ENCODE results near the gene DHDDS.
"Not testable (repeated sequence)": the region's sequence is repeated elsewhere in the genome, so short reads cannot be mapped to it uniquely, and the experiment has no call there.

DHDDS gene

GRCh38 chr1:26477446-26478152, 45.5 kb downstream of the DHDDS start:
- DNase-seq, result no peak

DNA sequence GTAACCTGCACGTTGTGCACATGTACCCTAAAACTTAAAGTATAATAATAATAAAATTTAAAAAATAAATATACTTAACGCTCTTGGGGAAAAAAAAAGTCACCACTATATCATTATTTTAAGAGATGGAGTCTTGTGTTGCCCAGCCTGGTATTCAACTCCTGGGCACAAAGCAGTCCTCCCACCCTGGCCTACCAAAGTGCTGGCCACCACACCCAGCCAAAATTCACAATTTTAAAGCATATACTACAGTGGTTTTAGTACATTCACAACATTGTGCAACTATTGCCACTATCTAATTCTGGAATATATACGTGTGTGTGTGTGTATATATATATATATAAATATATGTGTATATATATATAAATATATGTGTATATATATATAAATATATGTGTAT, 46.0 kb downstream of the DHDDS start:
- DNase-seq, result no peak

DNA sequence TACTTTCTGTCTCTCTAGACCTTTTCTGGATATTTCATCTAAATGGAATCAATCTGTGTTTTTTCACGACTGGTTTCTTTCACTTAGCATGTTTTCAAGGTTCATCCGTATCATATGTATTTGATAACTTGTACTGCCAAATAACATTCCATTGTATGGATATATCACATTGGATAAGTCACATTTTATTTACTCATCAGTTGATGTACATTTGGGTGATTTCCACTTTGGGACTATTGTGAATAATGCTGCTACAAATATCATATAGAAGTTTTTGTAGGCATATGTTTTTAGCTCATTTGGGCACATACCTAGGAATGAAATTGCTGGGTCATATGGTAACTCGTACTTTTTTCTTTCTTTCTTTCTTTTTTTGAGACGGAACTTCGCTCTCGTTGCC, 46.9 kb downstream of the DHDDS start:
- DNase-seq, result no peak

GRCh38 chr1:26482921-26483320, 50.8 kb downstream of the DHDDS start:
- DNase-seq, result no peak

- DNase-seq, result no peak
Observed at GRCh38 chr1:26483980-26484379, 51.9 kb downstream of the DHDDS start.

DNA sequence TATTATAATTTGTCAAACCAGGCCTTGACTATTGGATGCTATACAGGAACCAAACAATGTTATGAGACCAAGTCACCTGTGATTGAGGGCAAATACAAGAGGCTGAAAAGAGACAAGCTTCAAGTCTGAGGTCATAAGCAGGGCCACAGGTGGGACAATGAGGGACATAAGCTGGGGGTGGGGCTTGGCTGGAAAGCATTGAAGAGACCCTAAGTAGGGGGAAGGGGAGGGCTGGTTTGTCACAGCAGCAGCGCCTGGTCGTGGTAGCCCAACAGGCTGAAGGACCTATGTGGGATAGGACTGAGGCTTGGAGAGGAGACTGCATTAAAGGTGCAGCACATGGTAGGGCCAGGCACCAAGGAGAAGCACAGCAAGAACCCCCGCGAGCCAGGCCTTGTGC, 58.0 kb downstream of the DHDDS start:
- DNase-seq, result no peak

GRCh38 chr1:26493267-26493666, 61.1 kb downstream of the DHDDS start:
- no peak for DNase-seq

DNA sequence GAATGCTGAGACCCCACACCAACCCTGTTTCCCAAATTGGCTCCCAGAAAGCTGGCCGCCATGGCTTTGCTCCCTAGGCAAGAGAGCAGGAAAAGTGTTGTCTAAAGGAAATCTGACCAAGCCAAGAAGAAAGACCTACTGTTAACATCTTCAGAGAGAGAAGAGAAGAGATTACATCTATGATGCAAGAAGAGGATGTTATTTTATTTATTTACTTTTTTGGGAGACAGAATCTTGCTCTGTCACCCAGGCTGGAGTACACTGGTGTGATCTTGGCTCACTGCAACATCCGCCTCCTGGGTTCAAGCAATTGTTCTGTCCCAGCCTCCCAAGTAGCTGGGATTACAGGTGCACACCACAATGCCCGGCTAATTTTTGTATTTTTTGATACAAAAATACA, 61.8 kb downstream of the DHDDS start:
- no peak for DNase-seq

DNA sequence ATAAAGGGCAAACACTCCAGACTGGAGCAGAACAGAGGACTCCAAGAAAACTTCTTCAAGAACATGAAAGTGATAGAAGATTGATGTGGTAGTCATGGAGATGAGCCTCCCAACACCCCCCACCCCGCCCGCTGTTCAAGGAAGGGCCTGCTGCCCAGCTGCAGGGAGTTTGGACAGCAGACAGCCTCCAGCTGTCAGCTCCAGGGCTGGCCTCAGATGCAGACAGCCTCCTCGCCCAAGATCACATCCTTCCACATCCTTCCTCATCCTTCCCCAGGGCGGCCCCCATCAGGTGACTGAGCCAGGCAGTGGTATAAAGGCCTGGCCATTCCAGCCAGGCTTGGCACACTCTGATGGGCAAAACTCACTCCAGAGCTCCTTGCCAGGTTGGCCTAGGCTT, 64.7 kb downstream of the DHDDS start:
- DNase-seq, result no peak

DNA sequence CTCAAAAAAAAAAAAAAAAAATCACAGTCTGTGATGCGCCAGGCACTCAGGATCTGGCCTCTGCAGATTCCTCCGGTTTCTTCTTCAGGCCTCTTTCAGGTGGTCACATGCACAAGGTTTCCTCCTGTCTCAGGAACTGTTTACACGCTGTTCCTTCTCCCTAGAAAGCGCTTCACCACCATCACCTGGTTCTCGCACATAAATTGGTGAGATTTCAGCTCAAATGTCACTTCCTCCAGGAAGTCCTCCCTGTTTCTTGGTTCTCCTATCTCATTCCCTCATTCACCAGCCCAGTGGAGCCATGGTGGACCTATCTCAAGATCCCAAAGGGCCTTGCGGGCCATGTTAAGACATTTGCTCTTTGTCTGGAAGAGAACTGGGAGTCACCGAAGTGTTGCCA, 66.8 kb downstream of the DHDDS start:
- DNase-seq, result no peak

DNA sequence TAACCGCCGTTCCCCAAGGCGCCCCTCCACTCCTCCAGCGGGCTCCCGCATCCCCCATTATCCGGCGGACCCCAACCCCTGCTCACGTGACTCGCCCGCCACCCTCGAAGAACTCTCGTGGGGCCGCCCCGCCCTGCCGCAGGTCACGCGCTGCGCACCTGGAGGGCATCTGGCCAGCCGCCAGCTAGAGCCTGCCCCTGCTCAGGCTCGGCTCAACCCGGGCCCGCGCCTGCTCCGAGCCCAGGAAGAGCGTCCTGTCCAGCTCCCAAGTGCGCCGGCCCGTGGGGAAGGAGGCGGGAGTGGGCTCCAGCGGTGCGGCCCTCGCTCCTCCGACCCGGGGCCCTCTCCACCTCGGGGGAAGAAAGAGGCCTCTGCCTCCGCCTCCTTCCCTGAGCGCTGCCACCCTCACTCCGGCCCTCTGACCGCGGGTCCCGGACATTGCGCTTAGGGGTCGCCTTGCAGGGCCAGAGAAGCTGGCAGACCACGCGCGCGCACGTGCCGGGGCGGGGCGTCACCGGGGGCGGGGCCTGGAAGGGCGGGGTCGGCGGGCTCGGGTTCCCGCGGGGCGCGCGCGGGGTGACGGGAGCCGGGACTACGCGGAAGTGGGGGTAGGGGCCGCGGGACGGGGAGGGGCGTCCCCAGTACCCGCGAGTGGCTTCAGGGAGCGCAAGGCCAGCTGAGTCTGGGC, 68.5 kb downstream of the DHDDS start:
- DNase-seq, result peak; percentile 93

DNA sequence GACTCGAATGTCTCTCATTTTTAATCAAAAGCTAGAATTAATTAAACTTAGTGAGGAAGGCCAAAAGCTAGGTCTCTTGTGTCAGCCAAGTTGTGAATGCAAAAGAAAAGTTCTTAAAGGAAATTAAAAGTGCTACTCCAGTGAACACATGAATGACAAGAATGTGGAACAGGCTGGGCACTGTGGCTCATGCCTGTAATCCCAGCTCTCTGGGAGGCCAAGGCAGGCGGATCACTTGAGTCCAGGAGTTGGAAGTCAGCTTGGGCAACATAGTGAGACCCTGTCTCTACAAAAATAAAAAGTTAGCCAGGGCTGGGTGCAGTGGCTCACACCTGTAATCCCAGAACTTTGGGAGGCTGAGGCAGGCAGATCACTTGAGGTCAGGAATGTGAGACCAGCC, 78.6 kb downstream of the DHDDS start:
- not testable (repeated sequence) for DNase-seq

DNA sequence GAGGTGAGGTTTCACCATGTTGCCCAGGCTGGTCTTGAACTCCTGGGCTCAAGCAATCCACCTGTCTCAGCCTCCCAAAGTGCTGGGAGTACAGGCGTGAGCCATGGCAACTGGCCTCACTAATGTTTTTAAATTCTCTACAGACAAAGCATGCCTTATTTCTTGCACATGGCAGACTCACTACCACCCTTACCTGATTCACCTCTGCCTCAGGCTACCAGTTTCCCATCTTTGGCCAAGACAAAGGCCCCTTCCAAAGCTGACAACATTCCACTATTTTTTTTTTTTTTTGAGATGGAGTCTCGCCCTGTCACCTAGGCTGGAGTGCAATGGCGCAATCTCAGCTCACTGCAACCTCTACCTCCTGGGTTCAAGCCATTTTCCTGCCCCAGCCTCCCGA, 83.7 kb downstream of the DHDDS start:
- DNase-seq, result not testable (repeated sequence)

GRCh38 chr1:26516987-26517765, 85.1 kb downstream of the DHDDS start:
- DNase-seq, result no peak

GRCh38 chr1:26517766-26518049, 85.6 kb downstream of the DHDDS start:
- DNase-seq, result no peak

DNA sequence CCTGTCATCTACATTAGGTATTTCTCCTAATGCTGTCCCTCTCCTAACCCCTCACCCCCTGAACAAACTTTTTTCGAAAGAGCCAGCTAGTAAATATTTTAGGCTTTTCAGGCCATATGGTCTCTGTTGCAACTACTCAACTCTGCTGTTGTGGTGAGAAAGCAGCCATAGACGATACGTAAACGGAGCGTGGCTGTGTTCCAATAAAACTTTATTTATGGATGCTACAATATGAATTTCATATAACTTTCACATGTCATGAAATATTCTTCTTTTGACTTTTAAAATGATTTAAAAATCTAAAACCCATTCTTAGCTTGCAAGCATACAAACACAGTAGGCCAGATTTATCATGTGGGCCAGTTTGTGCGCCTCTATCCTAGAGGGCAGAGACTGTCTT, 86.2 kb downstream of the DHDDS start:
- DNase-seq, result no peak

GRCh38 chr1:26520339-26520738, 88.2 kb downstream of the DHDDS start:
- DNase-seq, result no peak

Measured in activated CD4-positive, alpha-beta T cell treated with anti-CD3 and anti-CD28 coated beads, Interleukin-2, amount 50 U/mL, for 16 hours (primary cell).